ENCODE data around the gene ENPP7. TPM values are rescaled to one million over a fixed set of nuclear protein-coding genes. Genes with fewer than 3 reads are reported as not detected.

The ENPP7 gene
- total and polyA plus RNA-seq, 10 donors = 0.34 to 0.85 (median 0.51) TPM; not detected in 5

GRCh38 chr17:79789943-79790804 lies 59.4 kb downstream of the ENPP7 start:
- no peak for TF ChIP-seq POLR2A (IDR thresholded peaks at IDR 0.05)
- peak; percentile 31 to 88 (median 74) for TF ChIP-seq CTCF (IDR thresholded peaks at IDR 0.05 in 8 of 11, conservative IDR thresholded peaks at IDR 0.05 in 3 of 11)
- Histone ChIP-seq H3K36me3 (peaks cover 0 to 12% (median 2%) of the 10 kb centered on the region in 6 donors), H3K4me3 (peak overlapping the region in 5 of 8 donors; percentile 4 to 50 (median 10)), H3K27ac (no peak overlapping the region), H3K9me3 (no peaks in the 10 kb centered on the region), H3K4me1 (peaks cover 12 to 49% (median 42%) of the 10 kb centered on the region in 6 donors), H3K27me3 (replicated peaks in 1 of 7) (peaks cover 26 to 98% (median 68%) of the 10 kb centered on the region in 7 donors)
- intact Hi-C loops (cut with DNase I; ENCODE audit: low total_unique reads) = no loop called here
- peak; percentile 86 for DNase-seq
- 11 to 17% (median 12%) methylated on average over 36 to 74 of the region's 74 CpGs for WGBS, 5 donors

GRCh38 chr17:79790805-79791734 lies 60.3 kb downstream of the ENPP7 start:
- Histone ChIP-seq H3K27me3 (replicated peaks in 1 of 7) (peaks cover 26 to 89% (median 68%) of the 10 kb centered on the region in 7 donors), H3K36me3 (peaks cover 0 to 11% (median 2%) of the 10 kb centered on the region in 6 donors), H3K27ac (no peak overlapping the region), H3K4me1 (peaks cover 14 to 54% (median 47%) of the 10 kb centered on the region in 6 donors), H3K9me3 (no peaks in the 10 kb centered on the region), H3K4me3 (peak overlapping the region in 2 of 8 donors; percentile 6 to 14)
- WGBS, 5 donors = 5 to 7% (median 7%) methylated on average over 58 to 68 of the region's 68 CpGs
- no peak for DNase-seq
- intact Hi-C loops (cut with DNase I; ENCODE audit: low total_unique reads) = no loop called here
- TF ChIP-seq POLR2AphosphoS5 (IDR thresholded peaks at IDR 0.05) = no peak
- TF ChIP-seq POLR2A (IDR thresholded peaks at IDR 0.05) = no peak
- TF ChIP-seq CTCF (IDR thresholded peaks at IDR 0.05 in 8 of 11, conservative IDR thresholded peaks at IDR 0.05 in 3 of 11) = no peak

GRCh38 chr17:79791735-79792161 lies 61.0 kb downstream of the ENPP7 start:
- Histone ChIP-seq H3K36me3 (peaks cover 0 to 11% (median 2%) of the 10 kb centered on the region in 6 donors), H3K27me3 (replicated peaks in 1 of 7) (peaks cover 26 to 82% (median 66%) of the 10 kb centered on the region in 7 donors), H3K4me1 (peaks cover 18 to 61% (median 53%) of the 10 kb centered on the region in 6 donors), H3K9me3 (no peaks in the 10 kb centered on the region), H3K4me3 (peak overlapping the region in 1 of 8 donors; percentile 14), H3K27ac (no peak overlapping the region)
- no peak for TF ChIP-seq CTCF (IDR thresholded peaks at IDR 0.05 in 8 of 11, conservative IDR thresholded peaks at IDR 0.05 in 3 of 11)
- no peak for TF ChIP-seq POLR2AphosphoS5 (IDR thresholded peaks at IDR 0.05)
- no peak for TF ChIP-seq POLR2A (IDR thresholded peaks at IDR 0.05)
- intact Hi-C loops (cut with DNase I; ENCODE audit: low total_unique reads) = no loop called here
- WGBS, 5 donors = 4 to 7% (median 6%) methylated on average over 22 to 26 of the region's 26 CpGs
- no peak for DNase-seq

Small RNA genes lying within 50 kb of the gene (microRNA-seq; reads per million reads assigned to microRNA genes)
- 0 to 0.70 (median 0.57) reads per million in 3 donors for gene MIR4739

Small RNA genes lying within 50 kb of the gene (small RNA-seq; reads per million reads assigned to genes)
- 0 to 0.55 (median 0.11) reads per million in 4 donors for gene MIR4739

Other genes starting within 250 kb of the ENPP7 start
- gene RBFOX3, start 119.9 kb upstream of the ENPP7 start, total RNA-seq = under 1 TPM in 3 of 7 donors, not detected in 4; 0.19 to 0.34 (median 0.29) TPM
- under 1 TPM in 2 of 3 donors, not detected in 1; 0.02 to 0.03 TPM for gene RBFOX3, start 119.9 kb upstream of the ENPP7 start, polyA plus RNA-seq
- 1 to 10 TPM; 1.9 to 6.2 (median 3.5) TPM for gene CBX2, start 47.2 kb downstream of the ENPP7 start, total RNA-seq
- 1 to 10 TPM in 2 of 3 donors, under 1 TPM in 1; 0.48 to 3.3 (median 1.4) TPM for gene CBX2, start 47.2 kb downstream of the ENPP7 start, polyA plus RNA-seq
- 1 to 10 TPM; 2.1 to 5.5 (median 3.2) TPM for gene CBX8, start 66.1 kb downstream of the ENPP7 start, total RNA-seq
- gene CBX8, start 66.1 kb downstream of the ENPP7 start, polyA plus RNA-seq = 1 to 10 TPM; 2.5 to 5.6 (median 4.5) TPM
- 10 to 100 TPM; 23.4 to 48.0 (median 27.9) TPM for gene CBX4, start 108.5 kb downstream of the ENPP7 start, total RNA-seq
- 10 to 100 TPM; 12.3 to 19.0 (median 13.2) TPM for gene CBX4, start 108.5 kb downstream of the ENPP7 start, polyA plus RNA-seq

Data from spleen (tissue), 11 donors.